ENCODE results near the gene GJC1.
"Not testable (repeated sequence)": the region's sequence is repeated elsewhere in the genome, so short reads cannot be mapped to it uniquely, and the experiment has no call there.

The GJC1 gene

DNA sequence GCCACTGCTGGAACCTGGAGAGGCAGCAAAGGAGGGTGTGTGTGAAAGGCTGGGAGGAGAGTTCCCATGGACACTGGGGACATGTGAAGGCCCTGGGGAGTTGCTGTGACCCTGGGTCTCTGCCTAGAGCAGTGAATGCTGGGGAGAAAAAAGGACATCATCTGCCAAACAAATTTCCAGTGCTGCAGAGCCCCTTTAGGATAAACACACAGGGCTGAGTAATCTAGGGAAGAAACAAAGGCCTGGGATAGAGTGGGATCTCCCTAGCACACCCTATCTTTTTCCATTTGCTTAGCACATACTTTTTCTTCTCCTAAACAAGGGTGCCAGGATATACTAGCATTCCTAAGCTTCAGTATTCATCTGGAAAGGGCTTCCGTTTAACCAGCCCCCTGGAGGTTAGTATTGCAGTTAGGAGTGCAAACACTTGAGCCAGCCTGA is 14.3 kb upstream of the GJC1 start:
- no peak for DNase-seq (ENCODE audit: low spot score)

DNA sequence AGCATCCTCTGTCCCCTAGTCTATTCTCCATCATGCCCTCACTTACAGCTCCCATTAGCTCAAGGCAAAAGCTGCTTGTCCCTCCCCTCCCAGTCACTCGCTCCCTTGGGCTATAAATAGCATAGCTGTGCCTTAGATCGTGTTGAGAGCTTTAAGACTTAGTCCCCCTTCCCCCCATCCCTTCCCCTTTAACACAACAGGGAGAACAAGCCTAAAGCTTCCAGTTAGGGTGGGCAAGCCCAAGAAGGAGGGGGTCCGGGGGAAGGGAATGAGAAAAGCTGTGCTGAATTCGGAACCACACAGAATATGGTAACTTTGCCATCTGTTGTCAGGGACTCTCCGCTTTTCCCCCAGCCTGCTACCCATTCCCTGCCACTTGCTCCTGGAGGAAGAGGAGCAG is 12.7 kb upstream of the GJC1 start:
- DNase-seq (ENCODE audit: low spot score): no peak

DNA sequence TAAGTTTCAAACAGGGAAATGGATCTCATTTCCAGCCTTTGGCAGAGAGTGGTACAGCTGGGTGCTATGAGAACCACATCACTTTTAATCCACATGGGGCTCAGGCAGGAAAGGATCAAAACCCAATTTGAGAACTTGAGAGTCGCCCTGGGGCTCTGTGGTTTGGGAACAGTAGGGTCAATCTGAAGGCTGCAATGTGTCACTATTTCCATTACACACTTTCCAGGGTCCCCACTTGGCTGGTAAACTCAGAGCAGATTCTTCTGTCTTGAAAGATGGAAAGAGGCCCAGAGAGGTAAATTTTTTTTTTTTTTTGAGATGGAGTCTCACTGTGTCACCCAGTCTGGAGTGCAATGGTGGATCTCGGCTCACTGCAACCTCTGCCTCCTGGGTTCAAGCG is 10.8 kb upstream of the GJC1 start:
- no peak for DNase-seq (ENCODE audit: low spot score)

DNA sequence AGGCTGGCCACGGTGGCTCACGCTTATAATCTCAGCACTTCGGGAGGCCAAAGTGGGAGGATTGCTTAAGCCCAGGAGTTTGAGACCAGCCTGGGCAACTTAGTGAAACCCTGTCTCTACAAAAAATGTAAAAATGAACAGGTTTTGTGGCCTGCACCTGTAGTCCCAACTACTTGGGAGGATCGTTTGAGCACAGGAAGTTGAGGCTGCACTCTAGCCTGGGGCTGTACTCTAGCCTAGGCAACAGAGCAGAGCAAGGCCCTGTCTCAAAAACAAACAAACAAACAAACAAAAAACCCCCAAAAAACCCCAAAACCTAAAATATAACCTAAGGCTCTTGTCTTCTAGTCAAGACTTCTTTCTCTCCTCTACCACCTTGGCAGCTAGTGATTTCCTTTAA is 10.2 kb upstream of the GJC1 start:
- no peak for DNase-seq (ENCODE audit: low spot score)

DNA sequence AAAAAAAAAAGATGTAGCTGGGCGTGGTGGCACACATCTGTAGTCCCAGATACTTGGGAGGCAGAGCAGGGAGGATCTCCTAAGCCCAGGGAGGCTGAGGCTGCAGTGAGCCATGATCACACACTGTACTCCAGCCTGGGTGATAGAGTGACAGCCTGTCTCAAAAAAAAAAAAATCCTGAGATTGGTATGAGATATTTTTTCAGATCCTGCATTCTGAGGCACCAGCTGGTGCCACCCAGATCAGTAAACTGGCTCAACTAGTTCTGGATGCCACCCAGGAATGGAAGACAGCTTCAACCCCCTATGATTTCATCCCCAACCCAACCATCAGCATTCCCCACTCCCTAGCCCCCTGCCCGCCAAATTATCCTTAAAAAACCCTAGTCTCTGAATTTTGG is 7.1 kb upstream of the GJC1 start:
- DNase-seq (ENCODE audit: low spot score): no peak

DNA sequence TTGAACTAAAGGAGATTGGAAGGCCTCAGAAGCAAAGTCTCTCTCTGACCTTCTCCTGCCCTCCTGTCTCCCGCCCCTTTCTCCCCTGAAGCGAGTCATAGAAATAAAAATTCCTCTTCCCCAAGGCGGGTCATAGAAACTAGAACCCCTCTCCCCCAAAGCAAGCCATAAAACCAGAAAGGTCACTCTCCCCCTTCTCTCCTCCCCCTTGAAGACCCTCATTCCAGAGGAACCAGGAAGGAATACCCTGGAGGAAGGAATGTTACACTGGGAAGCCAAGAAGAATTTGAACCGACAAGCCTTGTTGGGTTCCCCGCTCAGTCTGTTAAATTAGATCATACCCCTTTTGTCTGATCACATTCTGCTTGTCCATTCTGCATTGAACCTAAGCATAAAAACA is 2.7 kb upstream of the GJC1 start:
- no peak for DNase-seq (ENCODE audit: low spot score)

DNA sequence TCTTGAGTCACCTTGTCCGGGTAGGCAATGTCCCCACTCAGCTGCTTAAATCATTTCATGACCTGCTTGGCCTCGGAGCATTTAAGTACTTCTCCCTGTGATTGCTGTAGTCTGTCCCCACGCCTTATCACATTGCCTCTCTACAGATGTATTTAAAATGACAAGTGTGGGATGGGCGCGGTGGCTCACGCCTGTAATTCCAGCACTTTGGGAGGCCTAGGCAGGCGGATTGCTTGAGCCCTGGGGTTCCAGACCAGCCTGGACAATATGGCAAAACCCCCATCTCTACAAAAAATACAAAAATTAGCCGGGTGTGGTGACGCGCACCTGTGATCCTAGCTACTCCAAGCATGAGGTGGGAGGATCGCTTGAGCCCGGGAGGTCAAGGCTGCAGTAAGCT is 1.3 kb upstream of the GJC1 start:
- DNase-seq (ENCODE audit: low spot score): no peak

DNA sequence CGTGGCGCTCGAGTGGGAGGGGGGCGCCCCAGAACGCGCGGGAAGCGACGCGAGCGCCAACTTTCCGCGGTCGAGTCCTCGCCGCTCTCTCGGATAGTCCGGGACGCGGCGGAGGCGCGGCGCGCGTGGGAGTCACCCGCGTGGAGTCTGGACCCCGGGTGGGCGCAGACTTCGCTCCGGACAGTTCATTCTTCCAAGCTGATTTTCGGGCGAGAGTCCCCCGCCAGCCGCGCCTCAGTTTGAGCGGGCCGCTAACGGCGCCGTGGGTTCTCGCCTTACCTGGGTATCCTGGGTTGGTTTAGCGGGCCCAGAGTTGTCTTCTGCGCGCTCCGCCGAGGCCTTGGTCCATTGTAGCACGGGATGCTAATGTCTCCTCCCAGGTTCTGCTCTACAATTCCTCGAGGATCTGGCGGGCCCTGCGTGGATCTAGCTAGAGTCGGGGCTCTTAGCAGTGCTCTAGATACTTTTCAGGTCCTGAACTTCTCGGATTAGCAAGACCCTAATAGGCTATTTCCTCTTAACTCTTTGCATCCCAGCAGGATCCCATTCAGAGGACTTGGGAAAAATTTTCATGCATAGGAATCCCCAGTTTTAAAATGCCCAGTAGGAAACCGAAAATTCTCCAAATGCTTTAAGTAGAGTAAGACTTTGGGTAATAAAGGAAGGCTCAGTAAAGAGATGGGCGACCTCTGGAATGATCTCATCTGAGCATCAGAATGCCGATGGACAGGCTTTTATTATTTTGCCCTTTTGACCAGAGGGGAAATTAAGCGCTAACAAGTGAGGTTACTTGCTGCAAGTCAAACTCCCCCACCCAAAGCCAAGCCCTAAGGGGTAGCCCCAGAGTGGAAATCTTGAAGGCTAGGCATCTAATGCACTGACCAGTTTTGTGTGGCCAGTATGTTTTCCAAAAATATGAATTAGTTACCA is 537 bp upstream of the GJC1 start:
- DNase-seq (ENCODE audit: low spot score): no peak

DNA sequence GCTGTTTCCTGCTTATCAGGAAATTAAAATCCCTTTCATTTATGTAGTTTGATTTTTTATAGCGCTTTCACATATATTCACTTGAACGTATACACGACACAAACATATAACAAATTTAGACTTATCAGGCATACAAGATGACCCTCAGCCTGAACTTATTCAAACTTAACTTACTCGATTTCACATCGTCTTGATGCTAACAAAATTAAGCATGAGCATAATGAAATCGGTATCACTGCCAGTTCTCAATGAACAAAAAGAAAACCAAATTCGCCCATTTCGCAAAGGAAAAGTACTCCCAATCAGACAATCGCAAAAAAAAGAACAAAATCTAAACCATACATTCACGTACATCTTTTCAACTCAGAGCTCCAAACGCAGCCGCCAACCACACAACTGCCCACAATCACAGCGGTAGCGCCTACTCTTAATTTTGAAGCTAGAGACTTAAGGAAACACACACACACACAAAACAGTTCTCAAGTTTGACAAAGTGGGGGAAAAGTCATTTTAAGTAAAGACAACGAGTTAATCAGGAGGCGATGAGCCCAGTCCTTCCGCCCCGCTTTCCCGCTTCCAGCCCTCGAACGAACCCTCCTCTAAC is 1.1 kb downstream of the GJC1 start:
- DNase-seq (ENCODE audit: low spot score): no peak

DNA sequence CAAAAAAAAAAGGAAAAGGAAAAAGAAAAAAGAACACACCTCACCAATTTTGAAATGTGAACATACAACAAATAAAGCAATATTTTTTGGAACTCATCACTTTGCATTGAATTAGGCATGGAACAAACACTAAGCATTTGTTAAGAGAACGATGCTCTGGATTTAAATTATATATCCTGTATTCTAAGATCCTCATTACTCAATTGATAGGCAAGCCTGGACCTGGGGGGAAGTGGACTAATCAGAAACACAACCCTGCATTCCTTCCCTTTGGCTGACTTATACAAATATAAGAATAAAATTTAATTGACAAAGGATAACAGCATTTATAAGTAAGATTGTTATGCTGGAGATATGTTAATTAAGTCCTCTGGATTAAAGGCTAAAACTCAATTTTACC is 2.2 kb downstream of the GJC1 start:
- no peak for DNase-seq (ENCODE audit: low spot score)

DNA sequence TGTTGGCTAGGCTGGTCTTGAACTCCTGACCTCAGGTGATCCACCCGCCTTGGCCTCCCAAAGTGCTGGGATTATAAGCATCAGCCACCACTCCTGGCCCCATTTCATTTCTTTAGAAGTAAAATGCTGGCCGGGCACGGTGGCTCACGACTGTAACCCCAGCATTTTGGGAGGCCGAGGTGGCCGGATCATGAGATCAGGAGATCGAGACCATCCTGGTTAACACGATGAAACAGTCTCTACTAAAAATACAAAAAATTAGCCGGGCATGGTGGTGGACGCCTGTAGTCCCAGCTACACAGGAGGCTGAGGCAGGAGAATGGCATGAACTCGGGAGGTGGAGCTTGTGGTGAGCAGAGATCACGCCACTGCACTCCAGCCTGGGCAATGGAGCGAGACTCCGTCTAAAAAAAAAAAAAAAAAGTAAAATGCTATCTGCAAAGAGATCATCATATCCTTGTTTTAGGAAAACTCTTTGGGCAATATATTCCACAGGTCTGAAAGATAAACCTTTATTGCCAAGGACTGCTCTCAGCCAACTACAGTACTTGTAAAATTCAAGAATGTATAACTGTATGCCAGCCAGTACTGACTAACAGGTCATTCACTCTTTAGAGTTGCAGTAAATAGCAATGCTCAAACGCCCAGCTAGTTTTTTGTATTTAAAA is 3.8 kb downstream of the GJC1 start:
- DNase-seq (ENCODE audit: low spot score): no peak

DNA sequence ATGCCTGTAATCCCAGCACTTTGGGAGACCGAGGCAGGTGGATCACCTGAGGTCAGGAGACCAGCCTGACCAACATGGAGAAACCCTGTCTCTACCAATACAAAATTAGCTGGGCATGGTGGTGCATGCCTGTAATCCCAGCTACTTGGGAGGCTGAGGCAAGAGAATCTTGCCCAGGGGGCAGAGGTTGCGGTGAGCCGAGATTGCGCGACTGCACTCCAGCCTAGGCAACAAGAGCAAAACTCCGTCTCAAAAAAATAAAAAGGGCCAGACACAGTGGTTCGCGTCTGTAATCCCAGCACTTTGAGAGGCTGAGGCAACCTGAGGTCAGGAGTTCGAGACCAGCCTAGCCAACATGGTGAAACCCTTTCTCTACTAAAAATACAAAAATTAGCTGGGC is 4.9 kb downstream of the GJC1 start:
- DNase-seq (ENCODE audit: low spot score): not testable (repeated sequence)

DNA sequence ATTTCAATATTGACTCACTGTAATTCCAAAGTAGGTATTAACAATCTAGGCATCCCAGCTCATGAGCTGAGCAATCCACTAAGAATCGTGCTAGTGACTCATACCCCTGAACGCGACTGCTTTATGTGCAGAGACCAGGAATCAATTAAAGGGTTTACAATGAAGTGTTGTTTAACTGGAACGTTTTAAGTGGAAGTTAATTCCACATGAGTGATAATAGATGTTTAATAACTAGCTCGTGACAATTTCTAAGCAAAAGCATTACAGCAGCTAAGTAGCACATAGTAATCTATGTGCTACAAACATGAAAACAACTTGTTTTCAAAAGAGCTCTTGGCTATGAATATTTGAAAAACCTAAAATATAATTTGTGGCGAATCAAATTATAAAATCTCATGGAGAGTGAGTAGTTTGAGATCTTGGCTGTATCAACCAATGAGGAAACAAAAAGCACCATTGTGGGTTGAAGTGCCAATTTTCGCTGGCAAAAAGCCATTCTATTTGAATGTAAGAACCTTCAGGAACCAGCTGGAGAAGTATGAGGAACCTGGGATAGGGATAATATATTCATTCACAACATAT is 9.4 kb downstream of the GJC1 start:
- DNase-seq (ENCODE audit: low spot score): no peak

DNA sequence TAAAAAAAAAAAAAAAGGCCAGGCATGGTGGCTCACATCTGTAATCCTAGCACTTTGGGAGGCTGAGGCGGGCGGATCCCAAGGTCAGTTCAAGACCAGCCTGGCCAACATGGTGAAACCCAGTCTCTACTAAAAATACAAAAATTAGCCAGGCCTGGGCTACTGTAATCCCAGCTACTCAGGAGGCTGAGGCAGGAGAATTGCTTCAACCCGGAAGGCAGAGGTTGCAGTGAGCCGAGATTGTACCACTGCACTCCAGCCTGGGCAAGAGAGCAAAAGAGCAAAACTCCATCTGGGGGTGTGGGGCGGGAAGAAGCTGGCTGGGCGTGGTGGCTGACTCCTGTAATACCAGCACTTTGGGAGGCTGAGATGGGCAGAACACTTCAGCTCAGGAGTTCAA is 11.6 kb downstream of the GJC1 start:
- not testable (repeated sequence) for DNase-seq (ENCODE audit: low spot score)

DNA sequence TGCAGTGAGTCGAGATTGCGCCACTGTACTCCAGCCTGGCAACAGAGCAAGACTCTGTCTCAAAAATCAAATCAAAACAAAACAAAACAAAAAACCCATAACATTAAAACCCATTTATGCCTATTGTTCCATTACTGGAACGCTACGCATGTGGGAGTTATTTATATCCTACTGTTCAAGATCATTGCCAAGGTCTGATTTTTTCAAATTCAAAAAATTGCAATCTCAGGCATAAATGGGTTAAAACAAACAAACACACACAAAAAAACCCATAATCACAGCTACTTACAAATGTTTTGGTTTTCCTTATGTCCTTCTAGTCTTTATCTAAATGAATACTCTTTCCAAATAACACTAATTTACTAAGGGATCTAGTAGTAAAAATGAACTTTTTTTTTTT is 17.8 kb downstream of the GJC1 start:
- no peak for DNase-seq (ENCODE audit: low spot score)

DNA sequence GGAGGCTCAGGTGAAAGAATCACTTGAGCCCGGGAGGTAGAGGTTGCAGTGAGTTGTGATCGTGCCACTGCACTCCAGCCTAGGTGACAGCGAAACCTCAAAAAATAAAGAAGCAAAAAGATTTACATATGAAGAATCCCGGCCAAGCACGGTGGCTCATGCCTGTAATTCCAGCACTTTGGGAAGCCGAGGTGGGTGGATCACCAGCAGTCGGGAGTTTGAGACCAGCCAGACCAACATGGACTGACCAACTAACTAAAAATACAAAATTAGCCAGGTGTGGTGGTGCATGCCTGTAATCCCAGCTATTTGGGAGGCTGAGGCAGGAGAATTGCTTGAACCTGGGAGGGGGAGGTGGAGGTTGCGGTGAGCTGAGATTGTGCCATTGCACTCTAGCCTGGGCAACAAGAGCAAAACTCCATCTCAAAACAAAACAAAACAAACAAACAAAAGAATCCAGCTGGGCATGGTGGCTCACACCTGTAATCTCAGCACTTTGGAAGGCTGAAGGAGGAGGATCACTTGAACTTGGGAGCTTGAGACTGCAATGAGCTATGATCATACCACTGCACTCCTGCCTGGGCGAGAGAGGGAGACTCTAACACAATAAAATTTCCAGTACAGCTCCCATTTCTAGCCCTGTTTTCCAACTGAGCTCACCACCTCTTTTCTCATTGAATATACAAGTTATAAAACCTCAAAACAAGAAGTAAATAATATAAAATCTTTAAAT is 21.3 kb downstream of the GJC1 start:
- DNase-seq (ENCODE audit: low spot score): not testable (repeated sequence)

DNA sequence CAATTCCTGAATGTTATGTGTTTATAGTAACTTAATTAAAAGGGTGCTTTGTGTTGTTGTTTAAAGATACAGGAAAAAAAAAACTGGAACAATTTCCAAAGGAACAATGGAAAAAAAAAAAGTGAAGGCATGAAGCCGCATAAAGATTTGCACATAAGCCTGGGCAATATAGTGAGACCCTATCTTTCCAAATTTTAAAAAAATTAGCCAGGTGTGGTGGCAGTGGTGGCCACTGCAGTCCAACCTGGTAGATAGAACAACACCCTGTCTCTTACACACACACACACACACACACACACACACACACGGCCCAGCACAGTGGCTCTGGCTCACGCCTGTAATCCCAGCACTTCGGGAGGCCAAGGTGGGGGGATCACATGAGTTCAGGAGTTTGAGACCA is 21.9 kb downstream of the GJC1 start:
- DNase-seq (ENCODE audit: low spot score): no peak

DNA sequence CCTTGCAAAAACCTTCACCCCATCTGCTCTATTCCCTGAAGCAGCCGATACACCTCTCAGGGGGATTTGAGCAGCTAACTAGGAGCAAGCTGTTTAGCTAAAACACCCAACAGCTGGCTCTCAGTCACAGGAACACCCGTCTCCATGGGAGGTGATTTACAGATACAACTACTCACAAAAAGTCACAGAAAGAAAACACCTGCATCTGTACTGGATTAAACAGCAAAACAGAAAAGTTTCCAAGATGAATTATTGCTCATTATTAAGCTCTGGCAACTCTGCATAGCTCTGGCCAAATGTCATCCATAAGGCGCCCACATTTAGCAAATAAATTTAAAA is 22.3 kb downstream of the GJC1 start:
- no peak for DNase-seq (ENCODE audit: low spot score)

DNA sequence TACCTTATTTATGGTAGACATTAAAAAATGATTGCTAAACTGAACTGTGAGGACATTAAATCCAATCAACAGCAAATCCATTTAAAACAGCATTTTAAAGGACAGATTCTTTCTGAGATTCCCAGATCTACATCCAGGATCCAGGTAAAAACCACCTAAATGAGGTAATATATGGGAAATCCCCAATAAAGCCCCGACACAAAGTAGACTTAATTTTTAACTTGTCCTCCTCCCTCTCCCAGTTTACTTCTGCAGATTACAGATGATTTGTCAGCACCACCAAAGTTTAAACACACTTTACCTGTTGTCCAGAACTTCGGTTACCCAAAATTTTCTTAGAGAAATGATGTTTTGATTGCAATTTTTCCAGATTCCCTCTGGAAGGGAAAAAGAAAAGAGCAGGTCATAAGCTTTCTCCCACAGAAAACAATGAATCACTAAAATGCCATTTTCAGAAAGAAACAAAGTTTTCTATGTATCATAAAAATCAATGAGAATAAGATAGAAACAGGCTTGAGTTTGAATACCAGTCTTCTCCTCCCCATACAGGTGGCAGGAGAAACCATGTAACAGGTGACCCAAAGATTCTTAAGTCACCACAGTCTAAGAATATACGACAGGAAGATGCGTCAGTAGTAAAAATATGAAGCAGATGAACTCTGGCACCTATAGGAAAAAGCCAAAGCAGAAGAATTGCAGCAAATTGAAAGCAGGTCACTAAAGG is 22.8 kb downstream of the GJC1 start:
- DNase-seq (ENCODE audit: low spot score): no peak

DNA sequence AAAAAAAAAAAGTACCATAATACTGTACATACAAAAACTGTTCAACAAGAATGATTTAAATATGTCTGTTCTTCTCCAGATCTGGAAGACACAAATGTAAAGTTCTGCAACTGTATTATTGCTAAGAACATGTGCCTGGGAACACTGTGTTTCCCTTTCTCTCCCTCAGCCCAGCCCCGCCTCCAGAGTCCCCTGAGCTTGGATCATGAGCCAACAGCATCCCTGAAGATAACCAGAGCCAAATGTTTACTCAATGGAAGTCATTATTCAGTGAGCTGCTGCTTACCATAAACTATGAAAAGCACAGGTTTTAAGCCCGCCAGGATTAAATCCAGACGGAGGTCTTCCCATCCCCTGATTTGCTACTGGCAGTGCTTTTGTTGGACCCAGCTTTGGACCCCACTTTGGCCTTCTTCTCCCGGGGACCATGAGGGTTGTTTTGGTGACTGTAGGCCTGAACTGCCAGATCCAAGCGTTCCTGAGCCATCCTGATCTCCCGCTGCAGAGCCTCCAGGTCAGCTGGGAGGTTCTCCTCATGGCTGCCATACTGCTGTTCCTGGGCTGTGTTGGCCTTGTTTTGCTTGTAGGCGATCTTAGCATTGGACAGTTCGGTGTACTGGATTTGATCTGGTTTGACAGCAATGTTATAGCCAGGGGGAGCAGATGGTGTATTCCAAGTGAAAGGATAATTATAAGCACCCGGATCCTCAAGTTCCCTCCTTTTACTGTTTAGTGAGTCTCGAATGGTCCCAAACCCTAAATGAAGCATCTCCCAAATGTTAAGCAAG is 25.6 kb downstream of the GJC1 start:
- DNase-seq (ENCODE audit: low spot score): no peak

DNA sequence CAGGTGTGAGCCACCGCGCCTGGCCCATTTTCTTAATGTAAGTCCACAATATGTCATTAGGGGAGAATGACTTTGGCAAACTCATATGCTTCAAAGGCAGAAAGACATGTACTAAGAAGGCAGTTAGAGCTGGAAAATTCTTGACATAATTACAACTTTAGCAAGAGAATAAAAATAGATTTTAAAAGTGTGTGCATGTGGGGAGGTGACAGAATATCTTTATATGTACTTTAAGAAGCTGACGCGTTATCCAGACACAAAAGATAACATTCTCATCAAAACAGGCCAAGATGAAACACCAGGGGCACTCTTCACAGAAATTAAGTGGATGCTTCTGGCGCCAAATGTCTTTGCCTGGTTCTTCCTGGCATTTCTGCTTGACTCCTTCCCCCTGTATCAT is 28.2 kb downstream of the GJC1 start:
- no peak for DNase-seq (ENCODE audit: low spot score)

Measured in CD4-positive, alpha-beta T cell treated with Interleukin-6 at 100 ng/mL for 8 hours (primary cell).